B cell (primary cell): ENCODE measurements around the gene YAP1.

Experiments
- EZH2 ChIP-seq: IDR thresholded peaks from 2 replicates; pipeline ENCODE4 v1.6.1; 2012; ENCODE audit warnings: borderline replicate concordance, low read depth, mild to moderate bottlenecking, moderate library complexity, low read length; ENCODE audit not compliant: insufficient read depth, poor library complexity, severe bottlenecking
- TF ChIP-seq, protein P1 (sequence below): fragments of 200-600 bp; IDR thresholded peaks from one replicate; pipeline ENCODE4 v1.8.0; 2022; ENCODE audit warnings: antibody characterized with exemption, mild to moderate bottlenecking

GRCh38 chr11:102114032-102114431 lies 3.8 kb downstream of the YAP1 start:
- TF ChIP-seq, protein P1, sequence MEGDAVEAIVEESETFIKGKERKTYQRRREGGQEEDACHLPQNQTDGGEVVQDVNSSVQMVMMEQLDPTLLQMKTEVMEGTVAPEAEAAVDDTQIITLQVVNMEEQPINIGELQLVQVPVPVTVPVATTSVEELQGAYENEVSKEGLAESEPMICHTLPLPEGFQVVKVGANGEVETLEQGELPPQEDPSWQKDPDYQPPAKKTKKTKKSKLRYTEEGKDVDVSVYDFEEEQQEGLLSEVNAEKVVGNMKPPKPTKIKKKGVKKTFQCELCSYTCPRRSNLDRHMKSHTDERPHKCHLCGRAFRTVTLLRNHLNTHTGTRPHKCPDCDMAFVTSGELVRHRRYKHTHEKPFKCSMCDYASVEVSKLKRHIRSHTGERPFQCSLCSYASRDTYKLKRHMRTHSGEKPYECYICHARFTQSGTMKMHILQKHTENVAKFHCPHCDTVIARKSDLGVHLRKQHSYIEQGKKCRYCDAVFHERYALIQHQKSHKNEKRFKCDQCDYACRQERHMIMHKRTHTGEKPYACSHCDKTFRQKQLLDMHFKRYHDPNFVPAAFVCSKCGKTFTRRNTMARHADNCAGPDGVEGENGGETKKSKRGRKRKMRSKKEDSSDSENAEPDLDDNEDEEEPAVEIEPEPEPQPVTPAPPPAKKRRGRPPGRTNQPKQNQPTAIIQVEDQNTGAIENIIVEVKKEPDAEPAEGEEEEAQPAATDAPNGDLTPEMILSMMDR: no peak
- no peak for TF ChIP-seq EZH2
